ENCODE measurements around the gene SLC39A1.
A peak's percentile ranks its signal among the peaks of the same experiment; 100 is the strongest.

DNA sequence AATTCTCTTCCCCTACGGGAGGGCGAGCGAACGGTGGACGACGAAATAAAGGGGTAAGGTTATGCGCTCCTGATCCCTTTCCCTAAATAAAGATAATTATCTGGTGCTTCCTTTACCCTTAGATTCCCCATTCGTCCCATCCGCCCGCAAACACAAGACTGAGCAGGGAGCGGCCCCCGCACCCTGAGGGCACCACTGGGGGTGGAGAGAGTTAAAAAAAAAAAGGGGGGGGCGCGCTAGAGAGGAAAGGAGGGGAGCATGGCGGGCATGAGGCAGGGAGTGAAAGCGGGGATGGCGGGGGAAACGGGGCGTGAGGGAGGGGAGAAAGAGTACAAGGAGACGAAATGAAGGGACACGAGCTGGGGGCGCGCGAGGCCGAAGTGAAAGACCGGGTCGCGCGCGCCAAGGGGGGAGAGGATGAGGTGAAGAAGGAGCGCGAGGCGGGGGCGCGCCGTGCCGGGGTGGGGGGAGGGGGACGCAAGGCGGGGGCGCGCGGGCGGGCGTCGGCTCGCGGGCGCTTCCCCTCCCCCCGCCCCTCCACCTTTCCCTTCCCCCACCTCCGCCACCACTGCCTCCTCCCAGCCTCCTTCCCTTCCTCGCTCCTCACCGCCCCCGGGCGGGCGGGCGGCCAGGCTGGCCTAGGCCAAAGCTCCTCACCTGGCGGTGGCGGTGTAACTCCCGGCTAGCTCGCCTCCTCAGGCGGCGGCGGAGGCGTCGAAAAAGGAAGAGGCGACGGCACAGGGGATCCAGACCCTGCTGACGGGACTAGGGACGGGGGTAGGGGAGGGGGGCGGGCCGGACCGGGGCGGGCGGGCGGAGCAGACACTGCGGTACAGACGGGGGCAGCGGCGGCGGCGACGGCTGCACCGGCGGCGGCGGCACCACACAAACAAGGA is 41.0 kb downstream of the SLC39A1 start:
- TF ChIP-seq, protein P1, sequence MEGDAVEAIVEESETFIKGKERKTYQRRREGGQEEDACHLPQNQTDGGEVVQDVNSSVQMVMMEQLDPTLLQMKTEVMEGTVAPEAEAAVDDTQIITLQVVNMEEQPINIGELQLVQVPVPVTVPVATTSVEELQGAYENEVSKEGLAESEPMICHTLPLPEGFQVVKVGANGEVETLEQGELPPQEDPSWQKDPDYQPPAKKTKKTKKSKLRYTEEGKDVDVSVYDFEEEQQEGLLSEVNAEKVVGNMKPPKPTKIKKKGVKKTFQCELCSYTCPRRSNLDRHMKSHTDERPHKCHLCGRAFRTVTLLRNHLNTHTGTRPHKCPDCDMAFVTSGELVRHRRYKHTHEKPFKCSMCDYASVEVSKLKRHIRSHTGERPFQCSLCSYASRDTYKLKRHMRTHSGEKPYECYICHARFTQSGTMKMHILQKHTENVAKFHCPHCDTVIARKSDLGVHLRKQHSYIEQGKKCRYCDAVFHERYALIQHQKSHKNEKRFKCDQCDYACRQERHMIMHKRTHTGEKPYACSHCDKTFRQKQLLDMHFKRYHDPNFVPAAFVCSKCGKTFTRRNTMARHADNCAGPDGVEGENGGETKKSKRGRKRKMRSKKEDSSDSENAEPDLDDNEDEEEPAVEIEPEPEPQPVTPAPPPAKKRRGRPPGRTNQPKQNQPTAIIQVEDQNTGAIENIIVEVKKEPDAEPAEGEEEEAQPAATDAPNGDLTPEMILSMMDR (IDR thresholded peaks at IDR 0.05), result peak in 1 of 6 experiments; percentile 6
- TF ChIP-seq POLR2A (IDR thresholded peaks at IDR 0.05), result no peak

All from upper lobe of left lung (tissue), 4 donors.